Embryonic facial prominence (tissue), 1 donor: ENCODE measurements around the gene SLPI.

Experiments used
- DNase-seq: peaks from one replicate; pipeline ENCODE4 v3.0.0-alpha.2; 2016; ENCODE audit errors: extremely low spot score

SLPI gene

GRCh38 chr20:45275338-45275737 is 21.0 kb upstream of the SLPI start:
- DNase-seq, result no peak

- no peak for DNase-seq
Observed at GRCh38 chr20:45269754-45270270, 15.4 kb upstream of the SLPI start.

GRCh38 chr20:45269056-45269455 is 14.7 kb upstream of the SLPI start:
- DNase-seq, result no peak

GRCh38 chr20:45268531-45268930 is 14.2 kb upstream of the SLPI start:
- no peak for DNase-seq

GRCh38 chr20:45266977-45267376 is 12.6 kb upstream of the SLPI start:
- no peak for DNase-seq

GRCh38 chr20:45263556-45264266 is 9.3 kb upstream of the SLPI start:
- DNase-seq, result no peak

GRCh38 chr20:45258664-45259063 is 4.3 kb upstream of the SLPI start:
- no peak for DNase-seq

- DNase-seq, result no peak
Observed at GRCh38 chr20:45258259-45258658, 3.9 kb upstream of the SLPI start.

GRCh38 chr20:45257711-45258110 is 3.3 kb upstream of the SLPI start:
- no peak for DNase-seq

- DNase-seq, result no peak
Observed at GRCh38 chr20:45257161-45257560, 2.8 kb upstream of the SLPI start.

- DNase-seq, result no peak
Observed at GRCh38 chr20:45253261-45253660, 1.1 kb downstream of the SLPI start.

- no peak for DNase-seq
Observed at GRCh38 chr20:45251884-45252560, 2.3 kb downstream of the SLPI start.

- DNase-seq, result no peak
Observed at GRCh38 chr20:45248609-45249008, 5.8 kb downstream of the SLPI start.

- DNase-seq, result no peak
Observed at GRCh38 chr20:45247865-45248264, 6.5 kb downstream of the SLPI start.

- DNase-seq, result no peak
Observed at GRCh38 chr20:45246109-45246508, 8.3 kb downstream of the SLPI start.

- DNase-seq, result no peak
Observed at GRCh38 chr20:45238139-45238538, 16.2 kb downstream of the SLPI start.

- no peak for DNase-seq
Observed at GRCh38 chr20:45235995-45236394, 18.4 kb downstream of the SLPI start.

- DNase-seq, result no peak
Observed at GRCh38 chr20:45230631-45231030, 23.7 kb downstream of the SLPI start.

- DNase-seq, result no peak
Observed at GRCh38 chr20:45229264-45230056, 24.9 kb downstream of the SLPI start.

GRCh38 chr20:45226287-45226686 is 28.1 kb downstream of the SLPI start:
- DNase-seq, result no peak

- DNase-seq, result no peak
Observed at GRCh38 chr20:45223136-45223535, 31.2 kb downstream of the SLPI start.

GRCh38 chr20:45221076-45221475 is 33.3 kb downstream of the SLPI start, which contains the start of gene SEMG2:
Gene SEMG2, plus strand, starts transcription at chr20:45221373. Its CDS starts 17 bp downstream, at chr20:45221390.
- no peak for DNase-seq
